Keratinocyte (primary cell): ENCODE results near the gene RNF41. TPM values are rescaled to one million over a fixed set of nuclear protein-coding genes. Genes with fewer than 3 reads are reported as not detected.

Source experiments
- DNase-seq: peaks from one replicate; pipeline ENCODE4 v3.0.0-alpha.2; 2011; ENCODE audit warnings: low read depth, missing footprints, low spot score
- FAIRE-seq: peaks from 2 replicates; lab custom pipeline; 2011; peaks lifted over from hg19 to GRCh38; lab: Jason Lieb, UNC
- H2AFZ ChIP-seq: 2 replicates; pipeline ENCODE4 v1.6.0; 2012; ENCODE audit warnings: low read length, control low read depth, inconsistent platforms; ENCODE audit not compliant: control insufficient read depth
- H3K27ac ChIP-seq: 2 replicates; pipeline ENCODE4 v1.5.1; 2011; ENCODE audit warnings: low read length; ENCODE audit not compliant: control insufficient read depth, insufficient read depth
- H3K27me3 ChIP-seq: 3 replicates; pipeline ENCODE4 v1.6.0; 2011; ENCODE audit warnings: low read length; ENCODE audit not compliant: control insufficient read depth, insufficient read depth; ENCODE audit errors: extremely low read depth
- H3K36me3 ChIP-seq, 2 experiments: 2 replicates in 1 of 2; 3 replicates in 1 of 2; pipeline ENCODE4 v1.5.1; 2011; ENCODE audit warnings: low read length in 2 of 2, mild to moderate bottlenecking in 1 of 2; ENCODE audit not compliant: control insufficient read depth in 2 of 2, insufficient read depth in 2 of 2; ENCODE audit errors: extremely low read depth in 1 of 2
- H3K4me1 ChIP-seq: 3 replicates; pipeline ENCODE4 v1.5.1; 2011; ENCODE audit warnings: low read length; ENCODE audit not compliant: control insufficient read depth, insufficient read depth; ENCODE audit errors: extremely low read depth
- H3K4me2 ChIP-seq: 3 replicates; pipeline ENCODE4 v1.6.0; 2011; ENCODE audit warnings: low read depth, low read length; ENCODE audit not compliant: control insufficient read depth, insufficient read depth; ENCODE audit errors: extremely low read depth
- H3K4me3 ChIP-seq, 3 experiments: fragments of 200-600 bp in 1 of 3; sonication (generic) in 1 of 3; 2 replicates in 2 of 3; 3 replicates in 1 of 3; pipeline ENCODE4 v1.5.1; 2011 to 2016; ENCODE audit warnings: low read length in 3 of 3, mild to moderate bottlenecking in 3 of 3, control low read depth in 2 of 3, inconsistent platforms in 1 of 3, low read depth in 1 of 3, mixed read lengths in 1 of 3, mixed run types in 1 of 3, moderate library complexity in 1 of 3; ENCODE audit not compliant: control insufficient read depth in 2 of 3, insufficient read depth in 2 of 3; ENCODE audit errors: extremely low read depth in 1 of 3
- H3K79me2 ChIP-seq: 2 replicates; pipeline ENCODE4 v1.6.0; 2012; ENCODE audit warnings: low read length; ENCODE audit not compliant: control insufficient read depth, insufficient read depth
- H3K9ac ChIP-seq: 3 replicates; pipeline ENCODE4 v1.6.0; 2011; ENCODE audit warnings: low read length; ENCODE audit not compliant: control insufficient read depth, insufficient read depth; ENCODE audit errors: extremely low read depth
- H3K9me1 ChIP-seq: 3 replicates; pipeline ENCODE4 v1.6.0; 2011; ENCODE audit warnings: low read length; ENCODE audit not compliant: control insufficient read depth, insufficient read depth; ENCODE audit errors: extremely low read depth
- H3K9me3 ChIP-seq: 2 replicates; pipeline ENCODE4 v1.5.1; 2012; ENCODE audit warnings: low read depth, low read length; ENCODE audit not compliant: control insufficient read depth
- H4K20me1 ChIP-seq: 3 replicates; pipeline ENCODE4 v1.6.0; 2011; ENCODE audit warnings: low read length; ENCODE audit not compliant: control insufficient read depth, insufficient read depth; ENCODE audit errors: extremely low read depth
- CTCF ChIP-seq, 3 experiments: IDR thresholded peaks in 1 of 3; conservative IDR thresholded peaks in 1 of 3; optimal IDR thresholded peaks in 1 of 3; 2 replicates in 2 of 3; 3 replicates in 1 of 3; pipeline versions ENCODE3 to v1.5.1; 2011; ENCODE audit warnings: low read length in 3 of 3, mild to moderate bottlenecking in 3 of 3, moderate library complexity in 2 of 3, control low read depth in 1 of 3, inconsistent platforms in 1 of 3; ENCODE audit not compliant: insufficient read depth in 2 of 3; ENCODE audit errors: extremely low read depth in 1 of 3
- EZH2 ChIP-seq: IDR thresholded peaks from one replicate; pipeline ENCODE4 v1.6.1; 2012; ENCODE audit warnings: inconsistent platforms, mild to moderate bottlenecking, low read length, moderate library complexity
- dilution Hi-C: fragments of 300-500 bp; cut with MboI; formaldehyde crosslinking; loops from one replicate; pipeline ENCODE4 v1.7.0; 2020; ENCODE audit warnings: low sequenced_read_pairs; ENCODE audit not compliant: extremely low pct_ligation_motif_present
- polyA plus RNA-seq, 5 experiments: library from polyadenylated mRNA; depleted of rRNA in 3 of 5; stranded (reverse) in 3 of 5; stranded (forward) in 1 of 5; unstranded in 1 of 5; fragments of >200 nt; gene quantifications; 1 replicate in 1 of 5; 2 replicates in 3 of 5; 3 replicates in 1 of 5; pipeline versions ENCODE4 v1.2.1 to v1.2.3, GENCODE V29; 2011 to 2012; ENCODE audit warnings: missing spikeins in 2 of 5, low read depth in 1 of 5, low replicate concordance in 1 of 5

RNF41 gene
- polyA plus RNA-seq, 1 donor (not counting 4 experiments of a cell fraction or from before 2014, with no cell fraction given): 42.2 TPM

DNA sequence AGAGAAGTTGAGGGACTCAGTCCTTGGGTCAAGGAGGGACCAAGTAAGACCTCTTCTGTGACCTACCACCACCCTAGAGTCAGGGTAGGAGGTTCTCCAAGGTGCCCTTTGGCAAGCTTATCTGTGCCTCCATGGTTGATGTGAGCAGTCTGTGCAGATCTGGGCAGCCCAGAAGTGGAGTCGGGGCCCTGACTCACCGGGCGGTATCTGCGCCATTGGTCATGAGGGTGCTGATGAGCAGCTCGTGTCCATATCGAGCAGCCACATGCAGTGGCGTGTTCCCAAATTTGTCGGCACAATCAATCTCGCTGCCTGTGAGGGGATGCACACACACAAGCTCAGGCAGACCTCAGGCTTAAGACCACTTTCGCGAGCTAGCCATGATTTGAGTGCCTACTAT is 31.4 kb upstream of the RNF41 start:
- Histone ChIP-seq H3K36me3 (peaks cover 52 to 56% of the 10 kb centered on the region in 2 experiments), H3K4me2 (no peak overlapping the region), H4K20me1 (no peaks in the 10 kb centered on the region), H3K9me3 (no peaks in the 10 kb centered on the region), H3K4me1 (peaks cover 14% of the 10 kb centered on the region), H3K79me2 (peaks cover 56% of the 10 kb centered on the region), H3K9me1 (peaks cover 3% of the 10 kb centered on the region), H3K27ac (no peak overlapping the region), H3K9ac (no peak overlapping the region), H3K27me3 (no peaks in the 10 kb centered on the region), H2AFZ (no peak overlapping the region), H3K4me3 (no peak overlapping the region)
- no peak for FAIRE-seq
- TF ChIP-seq CTCF (optimal IDR thresholded peaks at IDR 0.05 in 1 of 3, IDR thresholded peaks at IDR 0.05 in 1 of 3, conservative IDR thresholded peaks at IDR 0.05 in 1 of 3; ENCODE audit: extremely low read depth in 1 of 3, insufficient read depth in 2 of 3, low read length in 3 of 3) (no peak), EZH2 (no peak)
- dilution Hi-C loops: no loop called here
- no peak for DNase-seq

DNA sequence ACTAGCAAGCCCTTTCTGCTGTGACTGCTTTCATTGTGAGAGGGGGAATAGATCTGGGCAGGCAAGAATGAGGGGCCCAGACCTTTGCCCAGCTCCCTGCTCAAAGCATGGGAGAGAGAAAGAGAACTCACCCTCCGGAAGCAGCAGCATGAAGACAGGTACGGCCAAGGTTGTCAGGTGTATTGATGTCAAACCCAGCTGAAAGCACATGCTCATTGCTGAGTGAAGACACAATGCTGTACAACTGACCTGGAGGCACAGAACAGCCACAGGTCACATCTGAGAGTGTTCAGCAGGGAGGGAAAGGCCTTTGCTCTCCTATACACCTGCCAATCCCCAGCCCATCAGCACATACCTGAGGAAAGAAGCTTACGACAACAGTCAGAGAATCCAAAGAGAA is 30.9 kb upstream of the RNF41 start:
- Histone ChIP-seq H3K27ac (no peak overlapping the region), H4K20me1 (no peaks in the 10 kb centered on the region), H2AFZ (no peak overlapping the region), H3K9ac (no peak overlapping the region), H3K4me1 (peaks cover 14% of the 10 kb centered on the region), H3K36me3 (peaks cover 56 to 60% of the 10 kb centered on the region in 2 experiments), H3K79me2 (peaks cover 53% of the 10 kb centered on the region), H3K9me1 (peaks cover 3% of the 10 kb centered on the region), H3K4me2 (no peak overlapping the region), H3K9me3 (no peaks in the 10 kb centered on the region), H3K4me3 (no peak overlapping the region), H3K27me3 (no peaks in the 10 kb centered on the region)
- TF ChIP-seq CTCF (optimal IDR thresholded peaks at IDR 0.05 in 1 of 3, IDR thresholded peaks at IDR 0.05 in 1 of 3, conservative IDR thresholded peaks at IDR 0.05 in 1 of 3; ENCODE audit: extremely low read depth in 1 of 3, insufficient read depth in 2 of 3, low read length in 3 of 3): no peak
- no peak for TF ChIP-seq EZH2
- no peak for FAIRE-seq
- no peak for DNase-seq
- dilution Hi-C loops: no loop called here
